Measurements from ENCODE around the gene STUM.
"Not testable (repeated sequence)": the region's sequence is repeated elsewhere in the genome, so short reads cannot be mapped to it uniquely, and the experiment has no call there.

The STUM gene

DNA sequence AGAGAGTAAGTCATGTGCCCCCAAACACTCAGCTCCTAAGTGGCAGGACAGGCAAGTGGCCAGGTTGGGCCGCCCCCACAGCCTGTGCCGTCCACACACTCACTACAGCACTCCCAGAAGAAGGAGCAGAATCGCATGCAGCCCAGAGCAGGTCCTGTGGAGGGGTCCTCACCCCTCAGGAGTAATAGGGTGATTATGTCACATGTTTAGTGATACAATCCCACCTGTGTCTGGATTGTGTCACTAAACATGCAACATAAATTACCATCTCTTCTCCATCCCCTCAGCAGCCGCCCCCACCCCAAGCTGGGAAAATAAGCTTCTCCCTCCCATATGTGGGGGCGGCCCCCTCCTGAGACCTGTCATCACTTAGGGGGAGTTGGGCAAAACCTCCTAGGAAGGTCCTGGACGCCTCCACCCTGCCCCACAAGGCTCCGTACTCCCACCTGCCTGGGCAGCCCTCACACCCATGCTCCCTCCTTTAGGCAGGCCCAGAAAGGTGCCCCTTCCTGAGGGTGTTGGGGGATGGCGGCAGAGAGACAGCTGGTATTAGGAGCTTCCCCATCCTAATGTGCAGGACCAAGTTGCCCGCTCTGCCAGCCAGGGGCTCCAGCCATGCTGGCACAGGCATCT is 56.9 kb downstream of the STUM start:
- no peak for DNase-seq (ENCODE audit: low read depth)

- DNase-seq (ENCODE audit: low read depth): no peak
These were observed 58.0 kb downstream of the STUM start for GRCh38 chr1:226606311-226607267.

DNA sequence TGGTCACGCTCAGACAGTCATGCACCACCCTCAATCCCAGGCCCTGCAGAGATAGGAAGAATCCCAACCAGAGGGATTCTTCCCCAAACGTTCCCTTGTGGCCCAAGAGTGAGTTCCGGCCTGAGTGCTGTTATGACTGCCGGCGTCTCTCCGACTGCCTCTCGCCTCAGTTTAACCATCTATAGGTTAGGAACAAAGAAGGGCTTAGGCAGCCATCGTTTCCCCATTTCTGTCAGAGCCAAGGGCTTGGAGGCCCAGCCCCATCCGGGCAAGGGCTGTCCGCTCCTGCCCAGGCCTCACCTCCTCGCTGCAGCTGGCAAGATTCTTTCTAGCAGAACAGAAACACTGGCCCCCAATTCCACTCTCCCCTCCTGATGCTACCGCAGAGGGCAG is 58.7 kb downstream of the STUM start:
- DNase-seq (ENCODE audit: low read depth): no peak

DNA sequence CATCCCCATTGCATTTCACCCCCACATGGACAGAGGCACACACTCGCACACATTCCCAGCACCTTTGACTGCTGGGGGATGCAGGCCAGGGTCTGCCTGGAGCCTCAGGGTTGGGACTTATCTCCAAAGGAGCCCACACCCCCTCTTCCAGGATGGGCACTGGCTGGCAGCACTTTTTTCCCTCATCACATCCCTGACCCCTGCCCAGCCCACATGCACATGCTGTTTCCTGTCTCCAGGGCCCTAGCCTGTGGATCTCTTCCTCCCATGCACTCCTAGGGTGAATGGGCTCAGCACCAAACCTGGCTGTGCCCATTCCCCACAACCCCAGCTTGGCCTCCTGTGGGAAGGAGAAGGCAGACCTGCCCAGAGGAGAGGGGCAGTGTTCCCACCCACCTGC is 59.3 kb downstream of the STUM start:
- DNase-seq (ENCODE audit: low read depth): no peak

DNA sequence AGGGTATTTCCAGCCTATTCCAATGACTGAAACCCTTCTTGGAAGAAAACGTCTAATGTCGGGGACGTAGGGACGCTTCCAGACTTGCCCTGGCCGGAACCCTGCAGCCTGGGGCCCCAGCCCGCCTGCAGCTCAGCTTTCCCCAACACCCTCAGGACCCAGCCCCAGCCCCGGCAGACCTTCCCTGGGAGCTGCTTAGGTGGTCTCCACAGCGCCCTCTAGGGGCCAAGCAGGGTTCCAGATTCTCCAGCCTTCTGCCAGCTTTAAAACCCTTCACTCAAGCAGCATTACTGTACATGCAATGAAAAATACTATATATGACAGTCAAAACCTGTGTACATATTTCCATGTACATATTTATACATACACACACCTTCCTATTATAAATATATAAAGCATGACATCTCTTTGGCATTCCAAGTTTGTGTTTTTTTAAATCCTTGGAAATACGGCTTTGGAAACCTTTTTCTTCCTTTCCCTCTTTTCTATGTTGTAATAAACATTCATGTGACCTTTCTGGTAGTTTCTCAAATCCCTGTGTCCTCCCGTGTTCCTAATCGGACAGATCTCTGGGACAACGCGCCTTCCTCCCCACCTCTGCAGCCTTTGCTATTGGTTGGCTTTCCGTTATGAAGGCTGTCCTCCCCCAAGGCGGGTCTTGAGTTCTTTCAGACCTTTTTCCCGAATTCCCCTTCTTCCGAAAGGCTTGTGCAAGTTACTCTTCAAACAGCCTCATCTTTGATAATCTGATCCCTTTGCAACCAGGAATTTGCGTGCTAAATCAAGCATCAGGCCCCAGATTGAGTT is 60.3 kb downstream of the STUM start:
- DNase-seq (ENCODE audit: low read depth): no peak

DNA sequence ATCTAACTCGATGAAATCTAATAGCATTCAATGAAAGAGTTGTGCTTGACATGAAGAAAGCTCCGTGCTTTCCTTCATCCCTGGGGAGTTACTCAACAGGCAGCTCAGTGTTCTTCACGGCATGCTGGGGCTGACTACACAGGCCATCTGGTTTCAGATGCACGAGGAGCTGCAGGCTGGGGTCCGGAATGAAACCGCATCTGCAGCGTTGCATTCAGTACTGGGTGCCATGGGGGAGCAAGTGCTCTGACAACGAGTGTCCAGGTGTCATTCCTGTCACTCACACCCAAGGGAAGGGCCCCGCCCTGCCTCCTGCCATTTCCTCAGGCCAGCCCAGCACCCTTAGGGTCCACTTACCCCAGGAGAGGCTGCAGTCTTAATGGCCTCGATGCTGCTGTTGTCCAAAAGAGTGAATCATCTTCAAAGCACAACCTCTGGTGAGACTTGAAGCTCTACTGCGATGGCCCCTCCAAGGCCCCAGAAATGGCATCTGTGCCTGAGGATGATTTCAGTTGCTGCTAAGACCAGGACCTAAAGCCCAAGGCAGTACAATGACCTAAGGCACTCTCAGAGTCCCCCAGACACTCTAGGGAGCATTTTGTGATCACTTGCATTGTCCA is 61.4 kb downstream of the STUM start:
- no peak for DNase-seq (ENCODE audit: low read depth)

- DNase-seq (ENCODE audit: low read depth): no peak
These were observed 62.1 kb downstream of the STUM start for GRCh38 chr1:226610671-226611070.

DNA sequence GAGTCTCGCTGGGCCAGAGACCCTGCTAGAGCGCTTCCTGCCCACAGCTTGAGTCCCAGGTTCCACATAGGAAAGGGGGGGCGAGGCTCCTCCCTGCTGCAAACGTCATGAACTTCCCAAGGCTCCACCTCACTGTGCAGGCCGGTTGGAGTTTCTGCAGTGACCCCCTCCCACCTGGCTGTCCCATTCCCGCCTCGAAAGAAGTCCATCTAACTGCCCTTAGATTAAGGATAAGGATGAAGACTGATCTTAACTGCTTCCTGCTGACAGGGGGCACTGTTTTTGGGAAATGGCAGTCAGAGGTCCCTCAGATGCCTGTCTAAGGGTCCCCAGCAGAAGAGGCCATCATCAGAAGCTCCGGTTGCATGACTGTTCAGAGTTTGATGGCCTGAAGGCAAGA is 62.7 kb downstream of the STUM start:
- DNase-seq (ENCODE audit: low read depth): no peak

DNA sequence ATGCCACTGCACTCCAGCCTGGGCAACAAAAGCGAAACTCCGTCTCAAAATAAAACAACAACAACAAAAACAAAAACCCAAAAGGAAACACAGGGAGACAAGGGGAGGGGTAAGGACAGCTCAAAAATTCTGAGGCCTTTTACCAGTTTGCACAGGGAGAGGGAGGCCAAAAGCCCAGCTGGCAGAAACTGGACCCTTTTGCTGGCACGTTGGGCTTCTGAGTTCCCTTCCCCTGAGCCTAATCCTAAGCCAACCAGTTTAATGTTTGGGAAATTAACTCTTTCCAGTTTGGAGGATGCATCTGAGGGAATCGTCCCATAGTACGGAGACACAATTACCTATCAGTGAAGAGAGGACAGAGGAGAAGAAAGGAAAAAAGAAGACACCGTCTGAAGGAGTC is 63.4 kb downstream of the STUM start:
- DNase-seq (ENCODE audit: low read depth): not testable (repeated sequence)

DNA sequence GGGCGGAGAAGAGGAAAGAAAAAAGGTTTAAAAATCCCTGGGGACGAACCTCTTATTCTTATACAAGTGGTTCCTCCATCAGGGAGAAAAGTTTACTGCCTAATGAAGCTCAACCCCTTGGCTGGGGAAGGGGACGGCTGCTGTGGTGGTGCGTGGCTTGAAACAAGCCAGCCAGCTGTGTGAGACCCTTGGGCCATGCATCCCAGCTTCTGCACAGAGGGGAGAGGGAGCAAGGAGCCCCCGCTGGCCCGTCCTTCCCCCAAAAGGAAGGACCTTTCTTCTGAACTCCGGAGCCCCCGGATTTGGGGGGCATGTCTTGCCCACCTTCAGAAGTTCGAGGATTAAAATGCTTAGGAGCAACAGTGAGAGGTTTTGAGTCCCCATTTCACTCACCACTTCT is 67.3 kb downstream of the STUM start:
- DNase-seq (ENCODE audit: low read depth): no peak

GRCh38 chr1:226616636-226617035 is 68.1 kb downstream of the STUM start:
- DNase-seq (ENCODE audit: low read depth): no peak

DNA sequence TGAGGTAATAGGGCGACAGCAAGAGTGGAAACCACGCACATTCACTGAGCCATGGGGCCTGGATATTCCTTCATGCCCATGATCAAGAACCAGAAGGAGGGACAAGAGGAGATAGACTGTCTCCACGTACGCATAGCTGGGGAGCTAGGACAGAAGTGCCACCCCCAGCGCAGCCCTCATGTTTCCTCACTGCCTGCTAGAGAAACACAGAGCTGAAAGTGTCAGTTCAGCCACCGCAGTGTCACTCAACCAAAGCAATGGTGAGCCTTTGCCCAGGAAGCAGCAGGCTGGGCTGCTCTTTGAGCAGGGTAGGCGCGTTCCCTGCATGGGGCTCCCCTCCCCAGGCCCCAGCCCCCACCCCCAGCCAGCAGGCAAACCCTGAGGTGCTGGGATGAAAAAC is 68.5 kb downstream of the STUM start:
- DNase-seq (ENCODE audit: low read depth): no peak

DNA sequence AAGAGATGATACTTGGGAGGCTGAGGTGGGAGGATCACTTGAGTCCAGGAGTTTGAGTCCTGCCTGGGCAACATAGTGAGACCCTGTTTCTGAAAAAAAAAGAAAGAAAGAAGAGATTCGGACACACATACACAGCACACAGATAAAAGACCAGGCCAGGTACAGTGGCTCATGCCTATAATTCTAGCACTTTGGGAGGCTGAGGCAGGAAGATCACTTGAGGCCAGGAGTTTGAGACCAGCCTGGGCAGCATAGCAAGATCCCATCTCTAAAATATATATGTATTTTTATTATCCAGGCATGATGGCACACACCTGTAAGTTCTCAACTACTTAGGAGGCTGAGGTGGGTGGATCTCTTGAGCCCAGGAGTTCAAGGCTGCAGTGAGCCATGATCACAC is 69.2 kb downstream of the STUM start:
- not testable (repeated sequence) for DNase-seq (ENCODE audit: low read depth)

DNA sequence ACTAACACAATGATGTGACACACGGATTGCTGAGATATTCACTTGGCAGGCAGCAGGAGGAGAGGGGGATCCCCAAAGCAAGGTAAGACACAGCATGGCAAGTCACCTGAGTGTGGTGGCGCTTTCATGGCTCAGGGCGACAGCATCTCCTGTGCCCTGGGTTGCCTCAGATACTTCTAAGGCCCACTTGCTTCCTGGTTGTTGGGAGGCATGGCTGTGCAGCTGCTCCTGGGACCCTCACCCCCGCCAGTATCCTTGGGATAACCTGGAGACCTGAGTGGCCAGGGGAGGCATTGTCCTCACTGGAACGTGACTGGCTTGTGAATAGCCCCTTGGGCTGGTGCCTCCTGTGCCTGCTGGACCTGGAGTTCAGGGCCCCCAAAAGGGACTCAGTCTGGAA is 69.8 kb downstream of the STUM start:
- DNase-seq (ENCODE audit: low read depth): no peak

DNA sequence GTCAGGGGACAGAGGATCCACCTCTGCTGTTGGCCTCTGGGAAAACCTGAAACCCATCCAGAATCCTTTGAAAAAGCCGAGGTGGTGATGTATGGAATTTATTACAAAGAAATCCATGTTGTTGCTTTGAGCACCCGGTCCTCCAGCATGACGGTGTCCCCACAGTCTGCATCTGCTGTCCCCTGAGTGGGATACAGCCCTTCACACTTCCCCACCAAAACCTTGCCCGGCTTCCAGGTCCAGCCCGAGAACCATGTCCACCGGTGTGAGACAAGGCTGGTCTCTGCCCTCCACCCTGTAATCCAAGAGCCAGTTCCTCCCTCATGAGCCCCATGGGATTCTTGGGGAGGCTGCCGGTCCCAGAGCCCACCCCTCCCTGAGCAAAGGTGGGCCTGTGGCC is 70.5 kb downstream of the STUM start:
- DNase-seq (ENCODE audit: low read depth): no peak

GRCh38 chr1:226622012-226622411 is 73.4 kb downstream of the STUM start:
- DNase-seq (ENCODE audit: low read depth): no peak

- DNase-seq (ENCODE audit: low read depth): no peak
These were observed 76.0 kb downstream of the STUM start for GRCh38 chr1:226624526-226624925.

GRCh38 chr1:226625326-226625725 is 76.8 kb downstream of the STUM start:
- no peak for DNase-seq (ENCODE audit: low read depth)

DNA sequence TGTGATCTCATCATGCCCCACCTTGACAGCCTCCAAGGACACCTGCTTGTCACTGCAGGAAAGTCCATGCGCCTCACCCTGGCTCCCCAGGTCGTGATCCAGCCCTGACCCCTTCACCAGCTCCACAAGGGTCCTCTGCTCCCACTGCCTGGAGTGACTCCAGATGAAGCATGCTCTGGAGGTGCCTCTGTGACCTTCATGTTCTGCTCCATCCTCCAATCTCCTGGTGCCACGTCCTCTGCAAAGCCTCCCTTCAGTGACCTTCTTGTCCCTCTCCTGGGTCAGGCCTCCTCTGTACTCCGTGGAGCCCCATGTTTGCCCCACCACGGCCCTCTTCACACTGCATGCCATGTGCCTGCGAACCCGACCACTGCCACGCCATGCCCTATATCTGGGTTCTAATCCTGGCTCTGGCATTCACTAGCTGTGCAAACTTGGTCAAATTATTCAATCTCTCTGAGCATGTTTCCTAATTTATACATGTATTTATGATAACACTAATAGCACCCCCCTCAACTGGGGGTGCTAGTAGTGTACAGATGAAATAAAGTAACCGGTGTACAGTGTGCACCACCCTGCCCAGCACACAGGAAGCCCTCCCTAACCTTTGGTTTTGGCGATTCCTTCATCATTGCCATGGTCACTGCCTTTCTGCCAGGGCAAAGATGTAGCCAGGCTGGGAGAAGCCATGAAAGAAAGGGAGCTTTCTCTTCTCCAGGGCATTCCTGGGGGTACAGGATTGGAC is 77.4 kb downstream of the STUM start:
- no peak for DNase-seq (ENCODE audit: low read depth)

- no peak for DNase-seq (ENCODE audit: low read depth)
These were observed 78.0 kb downstream of the STUM start for GRCh38 chr1:226626577-226626956.

- no peak for DNase-seq (ENCODE audit: low read depth)
These were observed 78.6 kb downstream of the STUM start for GRCh38 chr1:226627050-226627755.

Data from HS-27A (cell line).